Hepatocyte (in vitro differentiated cells): ENCODE data around the gene NSA2. TPM values are rescaled to one million over a fixed set of nuclear protein-coding genes. Genes with fewer than 3 reads are reported as not detected.

Source experiments
- DNase-seq: peaks from one replicate; pipeline ENCODE4 v3.0.0-alpha.2; 2016; ENCODE audit warnings: low spot score
- H2AFZ ChIP-seq: fragments of 200-600 bp; sonication (generic); 2 replicates; pipeline ENCODE4 v1.6.0; 2016; ENCODE audit warnings: antibody characterized with exemption, mild to moderate bottlenecking
- H3K27ac ChIP-seq: fragments of 200-600 bp; sonication (generic); 2 replicates; pipeline ENCODE4 v1.5.1; 2016; ENCODE audit warnings: mild to moderate bottlenecking
- H3K27me3 ChIP-seq: fragments of 200-600 bp; sonication (generic); 2 replicates; pipeline ENCODE4 v1.6.1; 2016
- H3K36me3 ChIP-seq: fragments of 200-600 bp; sonication (generic); replicated peaks from 2 replicates; pipeline ENCODE4 v1.5.1; 2016; ENCODE audit warnings: low read depth; ENCODE audit not compliant: insufficient read depth
- H3K4me1 ChIP-seq: fragments of 200-600 bp; sonication (generic); 2 replicates; pipeline ENCODE4 v1.5.1; 2016; ENCODE audit warnings: mild to moderate bottlenecking, moderate library complexity; ENCODE audit not compliant: insufficient read depth
- H3K4me2 ChIP-seq: fragments of 200-600 bp; sonication (generic); 2 replicates; pipeline ENCODE4 v1.6.0; 2016
- H3K4me3 ChIP-seq: fragments of 200-600 bp; sonication (generic); 2 replicates; pipeline ENCODE4 v1.5.1; 2016; ENCODE audit warnings: mild to moderate bottlenecking
- H3K79me2 ChIP-seq: fragments of 200-600 bp; sonication (generic); 2 replicates; pipeline ENCODE4 v1.6.0; 2017; ENCODE audit warnings: mild to moderate bottlenecking
- H3K9me2 ChIP-seq: fragments of 200-600 bp; sonication (generic); replicated peaks from 2 replicates; pipeline ENCODE4 v1.6.0; 2017; ENCODE audit warnings: mild to moderate bottlenecking; ENCODE audit not compliant: insufficient read depth
- H3K9me3 ChIP-seq: fragments of 200-600 bp; sonication (generic); 2 replicates; pipeline ENCODE4 v1.5.1; 2016; ENCODE audit warnings: low read depth, mild to moderate bottlenecking
- H4K20me1 ChIP-seq: fragments of 200-600 bp; sonication (generic); 2 replicates; pipeline ENCODE4 v1.6.0; 2016; ENCODE audit warnings: mild to moderate bottlenecking; ENCODE audit not compliant: insufficient read depth, poor library complexity, severe bottlenecking
- EZH2 ChIP-seq: fragments of 200-600 bp; sonication (generic); IDR thresholded peaks from 2 replicates; pipeline ENCODE4 v1.6.1; 2016; ENCODE audit warnings: antibody characterized with exemption, mild to moderate bottlenecking, borderline replicate concordance
- EZH2phosphoT487 ChIP-seq: fragments of 200-600 bp; sonication (generic); IDR thresholded peaks from one replicate; pipeline ENCODE4 v1.6.1; 2018; ENCODE audit warnings: antibody characterized with exemption, mild to moderate bottlenecking, low read depth, moderate library complexity; ENCODE audit not compliant: unreplicated experiment, severe bottlenecking
- WGBS: methylation state at CpG from one replicate; pipeline ENCODE4 v1.1.6; 2016; ENCODE audit warnings: low lambda C conversion rate; ENCODE audit errors: missing lambda C conversion rate; 5-methylcytosine and 5-hydroxymethylcytosine counted together
- polyA plus RNA-seq: library from polyadenylated mRNA; unstranded; fragments of >200 nt; fragmentation: Nextera tagmentation; extraction: Ambion mirVana; gene quantifications from 2 replicates; pipeline ENCODE4 v1.2.1, GENCODE V29; 2016
- total RNA-seq: library from RNA; depleted of rRNA; stranded (reverse); fragments of >200 nt; gene quantifications from 2 replicates; pipeline ENCODE4 v1.2.3, GENCODE V29; 2014
- TF ChIP-seq, protein P1 (sequence below): fragments of 200-600 bp; sonication (generic); IDR thresholded peaks from 2 replicates; pipeline ENCODE4 v1.5.1; 2016; ENCODE audit warnings: antibody characterized with exemption, mild to moderate bottlenecking; ENCODE audit not compliant: poor library complexity

The NSA2 gene
- total and polyA plus RNA-seq, 2 experiments from 2014 or later: 50.7 to 107 TPM

DNA sequence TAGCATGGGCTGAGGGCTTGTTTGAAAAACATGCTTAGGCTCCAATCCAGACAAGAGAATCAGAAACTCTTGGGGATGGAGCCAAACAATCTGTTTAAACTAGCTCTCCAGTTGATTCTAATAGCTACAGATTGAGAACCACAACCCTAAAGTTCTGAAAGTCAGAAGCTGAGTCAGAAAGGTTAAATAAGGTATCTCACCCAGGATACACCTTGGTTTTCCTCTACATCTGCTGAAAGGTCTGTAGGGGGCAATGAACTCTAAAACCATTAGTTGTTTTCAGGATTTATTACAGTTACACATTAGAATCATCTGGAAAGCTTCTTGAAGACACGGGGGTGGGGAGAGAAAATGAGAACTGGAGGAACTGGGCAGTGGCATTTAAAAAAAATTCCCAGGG lies 5.8 kb upstream of the NSA2 start:
- Histone ChIP-seq H3K9me2 (no peaks in the 10 kb centered on the region), H4K20me1 (no peaks in the 10 kb centered on the region), H3K4me2 (no peak overlapping the region), H2AFZ (no peak overlapping the region), H3K27me3 (no peaks in the 10 kb centered on the region), H3K9me3 (no peaks in the 10 kb centered on the region), H3K4me1 (peaks cover 14% of the 10 kb centered on the region), H3K27ac (no peak overlapping the region), H3K4me3 (no peak overlapping the region), H3K36me3 (no peaks in the 10 kb centered on the region), H3K79me2 (peaks cover 26% of the 10 kb centered on the region)
- no peak for DNase-seq
- no peak for TF ChIP-seq EZH2phosphoT487
- no peak for TF ChIP-seq EZH2
- TF ChIP-seq, protein P1, sequence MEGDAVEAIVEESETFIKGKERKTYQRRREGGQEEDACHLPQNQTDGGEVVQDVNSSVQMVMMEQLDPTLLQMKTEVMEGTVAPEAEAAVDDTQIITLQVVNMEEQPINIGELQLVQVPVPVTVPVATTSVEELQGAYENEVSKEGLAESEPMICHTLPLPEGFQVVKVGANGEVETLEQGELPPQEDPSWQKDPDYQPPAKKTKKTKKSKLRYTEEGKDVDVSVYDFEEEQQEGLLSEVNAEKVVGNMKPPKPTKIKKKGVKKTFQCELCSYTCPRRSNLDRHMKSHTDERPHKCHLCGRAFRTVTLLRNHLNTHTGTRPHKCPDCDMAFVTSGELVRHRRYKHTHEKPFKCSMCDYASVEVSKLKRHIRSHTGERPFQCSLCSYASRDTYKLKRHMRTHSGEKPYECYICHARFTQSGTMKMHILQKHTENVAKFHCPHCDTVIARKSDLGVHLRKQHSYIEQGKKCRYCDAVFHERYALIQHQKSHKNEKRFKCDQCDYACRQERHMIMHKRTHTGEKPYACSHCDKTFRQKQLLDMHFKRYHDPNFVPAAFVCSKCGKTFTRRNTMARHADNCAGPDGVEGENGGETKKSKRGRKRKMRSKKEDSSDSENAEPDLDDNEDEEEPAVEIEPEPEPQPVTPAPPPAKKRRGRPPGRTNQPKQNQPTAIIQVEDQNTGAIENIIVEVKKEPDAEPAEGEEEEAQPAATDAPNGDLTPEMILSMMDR: no peak
- 75% methylated on average over 1 of the region's 1 CpG for WGBS

DNA sequence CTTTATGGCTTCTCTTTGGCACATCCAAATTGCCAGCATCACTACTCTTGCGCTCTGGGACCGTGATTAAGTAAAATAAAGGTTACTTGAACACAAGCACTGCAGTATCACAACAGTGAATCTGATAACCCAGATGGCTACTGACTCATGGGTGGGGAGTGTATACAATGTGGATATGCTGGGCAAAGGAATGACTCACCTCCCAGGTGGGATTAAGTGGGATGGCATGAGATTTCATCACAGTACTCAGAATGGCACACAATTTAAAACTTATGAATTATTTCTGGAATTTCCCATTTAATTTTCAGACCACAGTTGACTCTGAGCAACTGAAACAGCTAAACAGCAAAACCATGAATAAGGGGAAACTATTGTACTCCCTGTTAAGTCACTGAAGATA lies 4.5 kb upstream of the NSA2 start:
- Histone ChIP-seq H4K20me1 (peaks cover under 1% of the 10 kb centered on the region), H3K4me2 (no peak overlapping the region), H3K4me3 (no peak overlapping the region), H3K9me3 (no peaks in the 10 kb centered on the region), H2AFZ (no peak overlapping the region), H3K27me3 (no peaks in the 10 kb centered on the region), H3K4me1 (peaks cover 14% of the 10 kb centered on the region), H3K27ac (peak overlapping the region; percentile 2), H3K9me2 (no peaks in the 10 kb centered on the region), H3K36me3 (no peaks in the 10 kb centered on the region), H3K79me2 (peaks cover 35% of the 10 kb centered on the region)
- TF ChIP-seq EZH2phosphoT487 (no peak), EZH2 (no peak)
- TF ChIP-seq, protein P1: no peak
- DNase-seq: peak; percentile 20
- WGBS: 82% methylated on average over 2 of the region's 2 CpGs

DNA sequence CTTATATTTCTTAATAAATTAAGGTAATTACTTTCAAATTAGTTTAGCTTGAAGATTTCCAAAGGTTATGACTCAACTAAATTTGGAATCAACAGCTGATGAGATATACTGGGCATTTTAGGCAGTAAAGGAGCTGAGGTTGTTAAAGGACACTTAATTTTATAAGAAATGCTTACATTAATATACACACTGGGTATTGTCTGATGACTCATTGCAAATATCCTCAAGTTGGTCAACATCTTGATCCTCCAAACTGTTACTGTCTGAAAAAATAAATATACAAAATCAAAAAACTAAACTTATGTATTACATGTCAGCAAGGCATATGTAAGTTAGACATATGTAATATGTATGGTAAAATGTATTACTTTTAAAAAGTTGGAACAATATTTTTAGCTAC lies 3.5 kb upstream of the NSA2 start:
- Histone ChIP-seq H3K9me3 (no peaks in the 10 kb centered on the region), H3K27me3 (no peaks in the 10 kb centered on the region), H4K20me1 (peaks cover 4% of the 10 kb centered on the region), H3K4me2 (no peak overlapping the region), H3K27ac (no peak overlapping the region), H2AFZ (no peak overlapping the region), H3K9me2 (no peaks in the 10 kb centered on the region), H3K79me2 (peaks cover 44% of the 10 kb centered on the region), H3K36me3 (no peaks in the 10 kb centered on the region), H3K4me3 (no peak overlapping the region), H3K4me1 (peaks cover 21% of the 10 kb centered on the region)
- TF ChIP-seq, protein P1: no peak
- TF ChIP-seq EZH2phosphoT487 (no peak), EZH2 (no peak)
- no peak for DNase-seq

DNA sequence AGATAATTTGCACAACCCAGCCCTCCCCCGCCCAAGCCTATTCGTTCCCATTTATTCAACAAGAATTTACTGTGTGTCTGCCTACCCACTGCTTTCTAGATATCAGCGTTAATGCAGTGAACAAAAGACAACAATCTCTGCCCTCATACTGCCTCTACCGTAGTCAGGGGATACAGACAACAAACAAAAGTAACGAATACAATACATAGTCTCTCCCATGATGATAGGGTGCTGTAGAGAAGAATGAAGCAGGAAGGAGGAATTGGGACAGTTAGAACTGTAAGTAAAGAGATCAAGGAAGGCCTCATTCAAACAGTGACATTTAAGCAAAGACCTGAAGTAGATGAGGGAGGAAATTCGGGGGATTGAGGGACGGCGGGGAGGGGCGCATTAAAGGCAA lies 1.8 kb upstream of the NSA2 start:
- H3K27ac ChIP-seq: no peak overlapping the region
- WGBS: 81% methylated on average over 9 of the region's 9 CpGs
- no peak overlapping the region for H3K4me3 ChIP-seq
- DNase-seq: no peak
- H3K36me3 ChIP-seq: no peaks in the 10 kb centered on the region
- peaks cover 50% of the 10 kb centered on the region for H3K79me2 ChIP-seq
- H2AFZ ChIP-seq: no peak overlapping the region
- no peak for TF ChIP-seq EZH2
- H3K4me2 ChIP-seq: peak overlapping the region; percentile 88
- no peaks in the 10 kb centered on the region for H3K9me2 ChIP-seq
- peaks cover 23% of the 10 kb centered on the region for H3K4me1 ChIP-seq
- no peaks in the 10 kb centered on the region for H3K9me3 ChIP-seq
- H3K27me3 ChIP-seq: no peaks in the 10 kb centered on the region
- peaks cover 4% of the 10 kb centered on the region for H4K20me1 ChIP-seq
